Activated CD8-positive, alpha-beta memory T cell treated with anti-CD3 and anti-CD28 coated beads, Interleukin-2, amount 50 U/mL, for 4 hours (primary cell): Measurements from ENCODE around the gene HSH2D.

Experiments used
- DNase-seq: peaks from one replicate; pipeline ENCODE4 v3.0.0-alpha.2; 2020

Gene HSH2D

GRCh38 chr19:16198370-16198651, 54.8 kb downstream of the HSH2D start:
- DNase-seq, result no peak

- DNase-seq, result no peak
Observed at GRCh38 chr19:16199275-16199932, 55.9 kb downstream of the HSH2D start.

GRCh38 chr19:16200038-16201010, 56.8 kb downstream of the HSH2D start:
- no peak for DNase-seq

GRCh38 chr19:16201011-16201391, 57.5 kb downstream of the HSH2D start:
- no peak for DNase-seq

- no peak for DNase-seq
Observed at GRCh38 chr19:16202320-16203255, 59.1 kb downstream of the HSH2D start.

GRCh38 chr19:16203256-16204004, 59.9 kb downstream of the HSH2D start:
- DNase-seq, result no peak

- no peak for DNase-seq
Observed at GRCh38 chr19:16204005-16204294, 60.5 kb downstream of the HSH2D start.

GRCh38 chr19:16205205-16206045, 61.9 kb downstream of the HSH2D start:
- DNase-seq, result no peak

- DNase-seq, result no peak
Observed at GRCh38 chr19:16206046-16206605, 62.6 kb downstream of the HSH2D start.

- DNase-seq, result no peak
Observed at GRCh38 chr19:16206637-16207036, 63.2 kb downstream of the HSH2D start.

- DNase-seq, result no peak
Observed at GRCh38 chr19:16207063-16207462, 63.6 kb downstream of the HSH2D start.

- DNase-seq, result no peak
Observed at GRCh38 chr19:16207490-16208025, 64.1 kb downstream of the HSH2D start.
